Kidney (tissue), 14 donors: ENCODE data around the gene PCDH9. TPM values are rescaled to one million over a fixed set of nuclear protein-coding genes. Genes with fewer than 3 reads are reported as not detected.

Source experiments
- DNase-seq, 5 donors: peaks; one replicate each; pipeline ENCODE4 v3.0.0-alpha.2; 2013 to 2020
- FAIRE-seq: peaks from 2 replicates; lab custom pipeline; 2012; peaks lifted over from hg19 to GRCh38; lab: Jason Lieb, UNC
- H3K27ac ChIP-seq, 2 donors: one replicate each; pipeline ENCODE4 v1.7.0; 2013; ENCODE audit warnings: low read depth in 2 of 2, low read length in 2 of 2, inconsistent platforms in 1 of 2
- H3K27me3 ChIP-seq: one replicate; pipeline ENCODE4 v1.7.1; 2013; ENCODE audit warnings: low read length, inconsistent platforms; ENCODE audit not compliant: control insufficient read depth, insufficient read depth
- H3K36me3 ChIP-seq, 3 donors: one replicate each; pipeline versions ENCODE4 v1.7.0 to v1.7.1; 2013; ENCODE audit warnings: low read length in 3 of 3, control low read depth in 1 of 3, inconsistent platforms in 1 of 3; ENCODE audit not compliant: insufficient read depth in 3 of 3, control insufficient read depth in 2 of 3
- H3K4me1 ChIP-seq, 3 donors: one replicate each; pipeline versions ENCODE4 v1.7.0 to v1.7.1; 2013; ENCODE audit warnings: low read length in 3 of 3, inconsistent platforms in 1 of 3, low read depth in 1 of 3; ENCODE audit not compliant: control insufficient read depth in 2 of 3, insufficient read depth in 2 of 3
- H3K4me3 ChIP-seq, 3 donors: one replicate each; pipeline versions ENCODE4 v1.7.0 to v1.8.1; 2013; ENCODE audit warnings: low read length in 3 of 3, control low read depth in 1 of 3, inconsistent platforms in 1 of 3
- H3K9ac ChIP-seq, 3 donors: one replicate each; pipeline versions ENCODE4 v1.7.0 to v1.7.1; 2013; ENCODE audit warnings: low read length in 3 of 3, control low read depth in 1 of 3, inconsistent platforms in 1 of 3
- H3K9me3 ChIP-seq, 3 donors: one replicate each; pipeline versions ENCODE4 v1.7.0 to v1.7.1; 2013; ENCODE audit warnings: low read length in 3 of 3, control low read depth in 1 of 3, inconsistent platforms in 1 of 3; ENCODE audit not compliant: control insufficient read depth in 2 of 3, insufficient read depth in 1 of 3
- intact Hi-C: fragments of 100-400 bp; cut with DNase I; formaldehyde crosslinking; loops from one replicate; pipeline ENCODE4 v1.11.1; 2022
- polyA plus RNA-seq: library from polyadenylated mRNA; stranded (reverse); fragments of 350-450 nt; fragmentation: Illumina TruSeq; extraction: RNeasy Lipid Tissue Mini Kit (QIAGEN cat#74804); gene quantifications from one replicate; pipeline ENCODE4 v1.2.3, GENCODE V29; 2014; ENCODE audit warnings: low read depth, low replicate concordance; ENCODE audit not compliant: insufficient read depth
- total RNA-seq: library from RNA; stranded (reverse); fragmentation: NEBNext Ultra II Directional; extraction: Animal tissue kit (Norgen Biotek cat#: 25700); gene quantifications from one replicate; pipeline ENCODE4 v1.2.1, GENCODE V29; 2021
- TF ChIP-seq, protein P1 (sequence below): IDR thresholded peaks from 3 replicates; pipeline ENCODE4 v1.5.1; 2012; ENCODE audit warnings: mild to moderate bottlenecking, moderate library complexity, borderline replicate concordance; ENCODE audit not compliant: insufficient read depth; ENCODE audit errors: extremely low read depth
- donor health status: control.
- donor health status: control.
- donor health status: control.
- donor health status: control.
- donor health status: control.
- donor health status: DM: yes; HTN: yes; CAD: no.
- donor health status: Normal renal cell carcinoma (clear cell type).

PCDH9 gene
- total and polyA plus RNA-seq, 2 donors from 2014 or later = 1.6 to 9.5 TPM

DNA sequence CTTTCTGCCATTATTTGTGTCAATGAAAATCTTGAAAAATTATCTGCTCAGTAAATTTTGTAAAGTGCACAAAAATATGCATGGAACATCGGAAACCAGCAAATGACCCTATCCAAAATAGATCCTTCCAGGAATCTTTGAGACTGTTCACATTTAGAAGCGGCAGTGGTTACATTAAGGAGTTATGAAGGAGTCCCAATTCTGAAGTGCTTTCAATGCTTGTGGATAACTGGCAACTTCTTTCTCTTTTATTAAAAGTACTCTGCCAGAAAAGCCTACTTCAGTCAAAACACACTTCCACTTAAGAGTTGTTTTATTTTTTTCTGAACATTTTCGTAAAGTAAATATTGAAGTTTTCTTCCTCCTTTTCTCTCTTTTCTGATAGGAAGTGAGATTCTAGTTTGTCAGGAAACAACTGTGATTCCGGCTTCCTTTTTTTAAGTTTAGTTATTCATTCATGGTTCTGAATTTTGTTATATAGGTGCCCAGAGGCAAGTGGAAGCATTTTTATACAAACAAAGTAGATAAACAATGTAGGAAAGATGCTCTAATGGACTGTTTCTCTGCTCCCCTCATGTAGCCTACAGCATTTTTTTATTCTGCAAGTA, 83.5 kb downstream of the PCDH9 start:
- Histone ChIP-seq H3K27me3 (no peaks in the 10 kb centered on the region), H3K4me3 (peak overlapping the region in 1 of 3 donors; percentile 10), H3K36me3 (no peaks in the 10 kb centered on the region), H3K4me1 (no peaks in the 10 kb centered on the region), H3K9me3 (no peaks in the 10 kb centered on the region), H3K9ac (no peak overlapping the region), H3K27ac (no peak overlapping the region)
- TF ChIP-seq, protein P1, sequence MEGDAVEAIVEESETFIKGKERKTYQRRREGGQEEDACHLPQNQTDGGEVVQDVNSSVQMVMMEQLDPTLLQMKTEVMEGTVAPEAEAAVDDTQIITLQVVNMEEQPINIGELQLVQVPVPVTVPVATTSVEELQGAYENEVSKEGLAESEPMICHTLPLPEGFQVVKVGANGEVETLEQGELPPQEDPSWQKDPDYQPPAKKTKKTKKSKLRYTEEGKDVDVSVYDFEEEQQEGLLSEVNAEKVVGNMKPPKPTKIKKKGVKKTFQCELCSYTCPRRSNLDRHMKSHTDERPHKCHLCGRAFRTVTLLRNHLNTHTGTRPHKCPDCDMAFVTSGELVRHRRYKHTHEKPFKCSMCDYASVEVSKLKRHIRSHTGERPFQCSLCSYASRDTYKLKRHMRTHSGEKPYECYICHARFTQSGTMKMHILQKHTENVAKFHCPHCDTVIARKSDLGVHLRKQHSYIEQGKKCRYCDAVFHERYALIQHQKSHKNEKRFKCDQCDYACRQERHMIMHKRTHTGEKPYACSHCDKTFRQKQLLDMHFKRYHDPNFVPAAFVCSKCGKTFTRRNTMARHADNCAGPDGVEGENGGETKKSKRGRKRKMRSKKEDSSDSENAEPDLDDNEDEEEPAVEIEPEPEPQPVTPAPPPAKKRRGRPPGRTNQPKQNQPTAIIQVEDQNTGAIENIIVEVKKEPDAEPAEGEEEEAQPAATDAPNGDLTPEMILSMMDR = no peak
- FAIRE-seq (no peak), DNase-seq (no peak)
- intact Hi-C loops = no loop called here

DNA sequence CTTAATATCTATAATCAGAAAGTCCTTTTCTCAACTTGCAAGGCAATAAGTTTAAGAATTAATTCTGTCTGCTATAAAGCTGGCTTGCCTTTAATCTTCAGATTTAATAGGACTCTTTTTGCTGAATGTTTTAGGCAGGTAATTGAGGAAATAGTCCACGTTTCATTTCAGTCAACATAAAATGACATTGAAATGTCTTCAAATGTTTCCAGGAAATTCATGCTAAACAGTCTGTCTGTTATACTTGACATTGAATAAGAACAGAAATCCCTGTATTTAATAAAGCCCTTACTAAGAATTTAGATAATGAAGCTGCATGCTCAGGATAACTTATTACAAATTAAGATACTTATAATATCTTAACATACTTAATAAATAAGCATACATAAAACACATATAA, 84.2 kb downstream of the PCDH9 start:
- Histone ChIP-seq H3K27me3 (no peaks in the 10 kb centered on the region), H3K9me3 (no peaks in the 10 kb centered on the region), H3K4me3 (no peak overlapping the region), H3K9ac (no peak overlapping the region), H3K27ac (no peak overlapping the region), H3K4me1 (no peaks in the 10 kb centered on the region), H3K36me3 (no peaks in the 10 kb centered on the region)
- no peak for FAIRE-seq
- TF ChIP-seq, protein P1 = no peak
- no peak for DNase-seq
- intact Hi-C loops = no loop called here

DNA sequence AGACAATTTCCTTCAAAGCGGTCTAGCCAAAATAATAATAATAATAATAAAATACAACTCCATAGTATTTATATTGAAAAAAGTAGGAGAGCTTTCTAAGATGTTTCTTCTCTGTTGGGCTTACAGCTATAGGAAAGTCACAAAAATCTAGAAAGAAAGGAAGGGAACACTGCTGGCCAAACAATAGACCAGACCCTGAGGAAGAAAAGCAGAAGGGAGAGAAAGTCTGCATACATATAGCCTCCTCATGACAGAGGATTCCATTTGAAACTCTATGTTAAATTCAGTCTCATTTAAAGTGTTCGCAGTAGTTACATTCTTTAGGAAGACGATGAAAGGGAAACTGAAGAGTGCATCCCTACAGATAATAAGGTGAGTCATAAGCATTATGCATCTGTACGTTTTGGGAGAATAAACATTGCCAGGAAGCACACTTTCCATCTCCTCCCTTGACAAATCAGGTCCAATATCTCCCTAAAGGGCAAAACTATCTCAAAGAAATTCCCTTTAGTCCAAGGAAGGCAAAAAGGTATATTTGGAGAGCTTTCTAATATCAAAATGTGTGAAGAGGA, 86.5 kb downstream of the PCDH9 start:
- intact Hi-C loops = no loop called here
- Histone ChIP-seq H3K9me3 (no peaks in the 10 kb centered on the region), H3K4me3 (no peak overlapping the region), H3K4me1 (peaks cover 0 to 2% (median 0%) of the 10 kb centered on the region in 3 donors), H3K27ac (no peak overlapping the region), H3K9ac (no peak overlapping the region), H3K36me3 (no peaks in the 10 kb centered on the region), H3K27me3 (no peaks in the 10 kb centered on the region)
- TF ChIP-seq, protein P1 = no peak
- FAIRE-seq = no peak
- no peak for DNase-seq

DNA sequence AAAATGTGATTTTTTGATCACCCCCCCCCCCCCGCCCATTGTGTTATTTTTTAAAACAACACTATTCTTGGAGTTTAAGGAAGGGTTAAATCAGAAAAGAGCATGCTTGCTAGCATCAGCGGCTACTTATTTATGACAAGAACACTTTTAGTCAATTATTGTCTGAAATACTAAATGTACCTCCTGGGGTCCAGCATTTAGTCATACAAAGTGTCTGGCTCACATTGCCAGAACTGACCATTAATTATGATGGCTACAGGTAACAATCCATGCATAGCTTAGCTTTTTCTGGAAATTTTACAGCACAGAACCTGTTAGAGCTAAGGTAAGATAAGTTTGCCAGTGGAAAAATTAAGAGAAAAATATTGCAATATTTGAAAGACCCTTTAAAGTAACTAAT, 90.1 kb downstream of the PCDH9 start:
- intact Hi-C loops = no loop called here
- Histone ChIP-seq H3K9me3 (no peaks in the 10 kb centered on the region), H3K27me3 (no peaks in the 10 kb centered on the region), H3K36me3 (no peaks in the 10 kb centered on the region), H3K4me1 (peaks cover 0 to 2% (median 0%) of the 10 kb centered on the region in 3 donors), H3K9ac (no peak overlapping the region), H3K27ac (no peak overlapping the region), H3K4me3 (no peak overlapping the region)
- TF ChIP-seq, protein P1 = no peak
- FAIRE-seq (no peak), DNase-seq (peak in 1 of 5 donors; percentile 17)
